DND-41 (cell line): Measurements from ENCODE around the gene CNDP2.

Experiments
- CTCF ChIP-seq: IDR thresholded peaks from 2 replicates; pipeline ENCODE4 v1.5.1; 2012; ENCODE audit warnings: borderline replicate concordance, low read length, moderate library complexity, mild to moderate bottlenecking; ENCODE audit not compliant: poor library complexity, severe bottlenecking; ENCODE audit errors: extremely low read depth
- EZH2 ChIP-seq: IDR thresholded peaks from 3 replicates; pipeline ENCODE4 v1.6.1; 2012; ENCODE audit warnings: borderline replicate concordance, low read depth, mild to moderate bottlenecking, moderate library complexity, low read length, inconsistent platforms; ENCODE audit not compliant: severe bottlenecking

- no peak for TF ChIP-seq CTCF
- TF ChIP-seq EZH2: no peak
Observed at GRCh38 chr18:74563999-74564398, 67.8 kb downstream of the CNDP2 start.
